Ishikawa (cell line): ENCODE measurements around the gene CLDN11.

Experiments
- CEBPB ChIP-seq: IDR thresholded peaks from 2 replicates; pipeline ENCODE4 v1.6.1; 2012
- CREB1 ChIP-seq: IDR thresholded peaks from 2 replicates; pipeline ENCODE4 v1.6.1; 2012; ENCODE audit warnings: low read depth
- EGR1 ChIP-seq: IDR thresholded peaks from 2 replicates; pipeline ENCODE4 v1.6.1; 2012
- EP300 ChIP-seq: IDR thresholded peaks from 2 replicates; pipeline ENCODE4 v1.6.1; 2012; ENCODE audit warnings: borderline replicate concordance
- FOXM1 ChIP-seq: IDR thresholded peaks from 2 replicates; pipeline ENCODE4 v1.6.1; 2012; ENCODE audit warnings: low read depth, borderline replicate concordance
- NFIC ChIP-seq: IDR thresholded peaks from 2 replicates; pipeline ENCODE4 v1.6.1; 2012
- RAD21 ChIP-seq: IDR thresholded peaks from 2 replicates; pipeline ENCODE4 v1.6.1; 2012; ENCODE audit warnings: low read depth
- TAF1 ChIP-seq: IDR thresholded peaks from 2 replicates; pipeline ENCODE4 v1.6.1; 2012; ENCODE audit warnings: low read depth, mild to moderate bottlenecking
- TCF12 ChIP-seq: IDR thresholded peaks from 2 replicates; pipeline ENCODE4 v1.6.1; 2012; ENCODE audit warnings: low read depth
- TEAD4 ChIP-seq: IDR thresholded peaks from 2 replicates; pipeline ENCODE4 v1.6.1; 2012
- YY1 ChIP-seq: IDR thresholded peaks from 2 replicates; pipeline ENCODE4 v1.6.1; 2012; ENCODE audit warnings: low read depth
- ZBTB7A ChIP-seq: IDR thresholded peaks from 2 replicates; pipeline ENCODE4 v1.6.1; 2012; ENCODE audit warnings: low read depth
- TF ChIP-seq, protein P1 (sequence below): IDR thresholded peaks from 2 replicates; pipeline ENCODE4 v1.6.1; 2012; ENCODE audit warnings: low read depth, mild to moderate bottlenecking
- TF ChIP-seq, protein P2 (sequence below): IDR thresholded peaks from 2 replicates; pipeline ENCODE4 v1.6.1; 2012
- TF ChIP-seq, protein P3 (sequence below): IDR thresholded peaks from 2 replicates; pipeline ENCODE4 v1.6.1; 2012

CLDN11 gene

DNA sequence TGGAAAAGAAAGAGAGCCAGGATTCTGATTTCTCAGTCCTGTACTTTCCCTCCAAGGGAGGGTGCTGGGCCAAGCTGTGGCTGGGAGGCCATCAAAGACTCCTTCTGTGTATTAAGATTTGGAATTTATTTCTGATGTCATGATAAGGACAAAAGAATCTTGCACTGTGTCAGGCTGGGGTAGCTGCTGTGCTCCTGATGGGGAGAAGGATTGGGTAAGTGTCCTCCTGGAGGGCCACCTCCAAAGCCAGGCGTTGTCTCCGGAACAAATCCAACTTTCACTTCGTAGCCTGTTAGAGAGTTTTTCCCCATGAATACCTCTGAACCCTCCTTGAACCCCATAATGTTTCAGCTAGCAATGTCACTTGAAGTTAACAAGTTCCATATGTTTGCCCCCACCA, 29.9 kb downstream of the CLDN11 start:
- TF ChIP-seq CEBPB (no peak), RAD21 (no peak), EGR1 (no peak), CREB1 (no peak)
- TF ChIP-seq, protein P1, sequence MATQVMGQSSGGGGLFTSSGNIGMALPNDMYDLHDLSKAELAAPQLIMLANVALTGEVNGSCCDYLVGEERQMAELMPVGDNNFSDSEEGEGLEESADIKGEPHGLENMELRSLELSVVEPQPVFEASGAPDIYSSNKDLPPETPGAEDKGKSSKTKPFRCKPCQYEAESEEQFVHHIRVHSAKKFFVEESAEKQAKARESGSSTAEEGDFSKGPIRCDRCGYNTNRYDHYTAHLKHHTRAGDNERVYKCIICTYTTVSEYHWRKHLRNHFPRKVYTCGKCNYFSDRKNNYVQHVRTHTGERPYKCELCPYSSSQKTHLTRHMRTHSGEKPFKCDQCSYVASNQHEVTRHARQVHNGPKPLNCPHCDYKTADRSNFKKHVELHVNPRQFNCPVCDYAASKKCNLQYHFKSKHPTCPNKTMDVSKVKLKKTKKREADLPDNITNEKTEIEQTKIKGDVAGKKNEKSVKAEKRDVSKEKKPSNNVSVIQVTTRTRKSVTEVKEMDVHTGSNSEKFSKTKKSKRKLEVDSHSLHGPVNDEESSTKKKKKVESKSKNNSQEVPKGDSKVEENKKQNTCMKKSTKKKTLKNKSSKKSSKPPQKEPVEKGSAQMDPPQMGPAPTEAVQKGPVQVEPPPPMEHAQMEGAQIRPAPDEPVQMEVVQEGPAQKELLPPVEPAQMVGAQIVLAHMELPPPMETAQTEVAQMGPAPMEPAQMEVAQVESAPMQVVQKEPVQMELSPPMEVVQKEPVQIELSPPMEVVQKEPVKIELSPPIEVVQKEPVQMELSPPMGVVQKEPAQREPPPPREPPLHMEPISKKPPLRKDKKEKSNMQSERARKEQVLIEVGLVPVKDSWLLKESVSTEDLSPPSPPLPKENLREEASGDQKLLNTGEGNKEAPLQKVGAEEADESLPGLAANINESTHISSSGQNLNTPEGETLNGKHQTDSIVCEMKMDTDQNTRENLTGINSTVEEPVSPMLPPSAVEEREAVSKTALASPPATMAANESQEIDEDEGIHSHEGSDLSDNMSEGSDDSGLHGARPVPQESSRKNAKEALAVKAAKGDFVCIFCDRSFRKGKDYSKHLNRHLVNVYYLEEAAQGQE, result no peak

- TF ChIP-seq EGR1 (no peak), YY1 (no peak), EP300 (no peak)
These were observed 31.4 kb downstream of the CLDN11 start for GRCh38 chr3:170450039-170450438.

- TF ChIP-seq, protein P1, result no peak
- TF ChIP-seq TEAD4 (no peak), EP300 (no peak), TCF12 (no peak), CEBPB (no peak), FOXM1 (no peak), ZBTB7A (no peak), TAF1 (no peak), NFIC (no peak), YY1 (no peak), CREB1 (no peak), EGR1 (no peak), RAD21 (no peak)
- TF ChIP-seq, protein P2, sequence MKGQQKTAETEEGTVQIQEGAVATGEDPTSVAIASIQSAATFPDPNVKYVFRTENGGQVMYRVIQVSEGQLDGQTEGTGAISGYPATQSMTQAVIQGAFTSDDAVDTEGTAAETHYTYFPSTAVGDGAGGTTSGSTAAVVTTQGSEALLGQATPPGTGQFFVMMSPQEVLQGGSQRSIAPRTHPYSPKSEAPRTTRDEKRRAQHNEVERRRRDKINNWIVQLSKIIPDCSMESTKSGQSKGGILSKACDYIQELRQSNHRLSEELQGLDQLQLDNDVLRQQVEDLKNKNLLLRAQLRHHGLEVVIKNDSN, result no peak
- TF ChIP-seq, protein P3, sequence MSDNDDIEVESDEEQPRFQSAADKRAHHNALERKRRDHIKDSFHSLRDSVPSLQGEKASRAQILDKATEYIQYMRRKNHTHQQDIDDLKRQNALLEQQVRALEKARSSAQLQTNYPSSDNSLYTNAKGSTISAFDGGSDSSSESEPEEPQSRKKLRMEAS, result no peak
These were observed 35.8 kb downstream of the CLDN11 start for GRCh38 chr3:170454509-170454908.

- TF ChIP-seq RAD21, result no peak
- TF ChIP-seq TAF1, result no peak
- no peak for TF ChIP-seq CREB1
- TF ChIP-seq, protein P1, result no peak
- no peak for TF ChIP-seq EGR1
- TF ChIP-seq EP300, result no peak
These were observed 39.6 kb downstream of the CLDN11 start for GRCh38 chr3:170458285-170458684.

DNA sequence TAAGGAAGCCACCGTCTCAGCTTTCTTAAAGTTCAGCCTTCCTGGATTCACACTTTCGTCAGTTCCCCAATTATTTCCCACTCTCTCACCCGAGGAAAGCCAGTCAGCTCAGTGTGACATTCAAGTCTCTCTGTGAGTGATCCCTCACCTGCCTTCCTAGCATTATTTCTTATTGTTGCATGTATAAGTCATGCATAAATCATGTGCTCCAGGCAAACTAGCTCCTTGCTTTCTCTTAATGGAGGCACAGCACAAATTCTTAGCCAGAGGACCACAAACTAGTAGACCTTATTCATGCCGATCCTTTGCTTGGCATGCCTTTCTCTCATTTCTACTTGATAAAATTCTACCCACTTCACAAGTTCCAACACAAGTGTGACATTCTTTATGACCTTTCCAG, 44.3 kb downstream of the CLDN11 start:
- TF ChIP-seq CREB1 (no peak), ZBTB7A (no peak), YY1 (no peak), FOXM1 (no peak), TEAD4 (no peak)
- TF ChIP-seq, protein P3, result no peak
- TF ChIP-seq, protein P1, result no peak
- TF ChIP-seq, protein P2, result no peak
